HepG2 (cell line): ENCODE data around the gene C19orf73. TPM values are rescaled to one million over a fixed set of nuclear protein-coding genes. Genes with fewer than 3 reads are reported as not detected.

Source experiments
- ATAC-seq: fragments of 200-7000 bp; cut with Tn5 transposase; 3 replicates; pipeline ENCODE4 v1.9.1; 2020; ENCODE audit warnings: mild to moderate bottlenecking, moderate library complexity
- BruUV-seq: library from RNA; stranded (reverse); fragments of 400-500 nt; replicated peaks from 2 replicates; lab custom pipeline; 2021; lab: Mats Ljungman, UMichigan
- CTCF ChIA-PET: fragments of 300-600 bp; formaldehyde crosslinking; extraction: SDS; loops from one replicate; lab custom pipeline; 2021; ENCODE audit warnings: low total read pairs, inconsistent platforms, low intra/inter-chr PET ratio; lab: Yijun Ruan, JAX
- POLR2A ChIA-PET: fragments of 350-600 bp; sonication (Branson Sonifier 250); formaldehyde crosslinking; loops from one replicate; lab custom pipeline; 2020; ENCODE audit warnings: antibody characterized with exemption, inconsistent platforms; lab: Yijun Ruan, JAX
- DNase-seq: peaks from one replicate; pipeline ENCODE4 v3.0.0-alpha.2; 2015; ENCODE audit warnings: low spot score
- FAIRE-seq: peaks from 3 replicates; lab custom pipeline; 2011; peaks lifted over from hg19 to GRCh38; lab: Jason Lieb, UNC
- H2AFZ ChIP-seq: one replicate; pipeline ENCODE4 v1.6.1; 2011; ENCODE audit warnings: low read length, inconsistent platforms
- H3K27ac ChIP-seq: fragments of 300-600 bp; 3 replicates; pipeline ENCODE4 v1.8.0; 2011; ENCODE audit warnings: mixed run types, mild to moderate bottlenecking, mixed read lengths, low read length, inconsistent platforms; ENCODE audit not compliant: insufficient read depth; ENCODE audit errors: extremely low read length
- H3K27me3 ChIP-seq, 2 experiments: fragments of 200-600 bp in 1 of 2; 2 replicates in 1 of 2; 3 replicates in 1 of 2; pipeline versions ENCODE4 v1.6.0 to v1.8.0; 2011; ENCODE audit warnings: low read length in 2 of 2, mild to moderate bottlenecking in 2 of 2, moderate library complexity in 2 of 2, inconsistent platforms in 1 of 2; ENCODE audit not compliant: insufficient read depth in 2 of 2, control insufficient read depth in 1 of 2
- H3K36me3 ChIP-seq, 2 experiments: fragments of 200-600 bp in 1 of 2; replicated peaks in 1 of 2; 2 replicates in 1 of 2; 3 replicates in 1 of 2; pipeline versions ENCODE4 v1.5.1 to v1.8.0; 2011; ENCODE audit warnings: low read length in 2 of 2, inconsistent platforms in 1 of 2; ENCODE audit not compliant: insufficient read depth in 2 of 2, control insufficient read depth in 1 of 2
- H3K4me1 ChIP-seq: 2 replicates; pipeline ENCODE4 v1.5.1; 2012; ENCODE audit warnings: low read length, inconsistent platforms; ENCODE audit not compliant: insufficient read depth
- H3K4me2 ChIP-seq: 2 replicates; pipeline ENCODE4 v1.6.0; 2011; ENCODE audit warnings: low read depth, low read length, inconsistent platforms
- H3K4me3 ChIP-seq, 3 experiments: fragments of 200-600 bp in 1 of 3; sonication (generic), shearing (Covaris generic) in 1 of 3; replicated peaks in 1 of 3; 2 replicates each; pipeline ENCODE4 v1.5.1; 2011 to 2016; ENCODE audit warnings: low read length in 3 of 3, inconsistent platforms in 2 of 3, low read depth in 2 of 3, mild to moderate bottlenecking in 2 of 3, control low read depth in 1 of 3, mixed read lengths in 1 of 3; ENCODE audit not compliant: insufficient read depth in 1 of 3
- H3K79me2 ChIP-seq: one replicate; pipeline ENCODE4 v1.6.1; 2011; ENCODE audit warnings: low read length, inconsistent platforms; ENCODE audit not compliant: insufficient read depth
- H3K9ac ChIP-seq: 2 replicates; pipeline ENCODE4 v1.6.0; 2011; ENCODE audit warnings: mild to moderate bottlenecking, low read depth, low read length, inconsistent platforms; ENCODE audit not compliant: insufficient read depth
- H3K9me3 ChIP-seq: 2 replicates; pipeline ENCODE4 v1.5.1; 2012; ENCODE audit warnings: mild to moderate bottlenecking, low read length
- H4K20me1 ChIP-seq: 2 replicates; pipeline ENCODE4 v1.6.0; 2011; ENCODE audit warnings: inconsistent platforms, mild to moderate bottlenecking, low read length, moderate library complexity; ENCODE audit not compliant: insufficient read depth
- ATAD3A ChIP-seq: sonication (generic); formaldehyde crosslinking; IDR thresholded peaks from 2 replicates; pipeline ENCODE4 v1.4.0; 2020; ENCODE audit warnings: missing genetic modification reagents
- BORCS8-MEF2B ChIP-seq: sonication (generic); formaldehyde crosslinking; IDR thresholded peaks from 2 replicates; pipeline ENCODE4 v1.8.0; 2022; ENCODE audit warnings: mild to moderate bottlenecking, missing genetic modification reagents
- EEA1 ChIP-seq: sonication (generic); formaldehyde crosslinking; IDR thresholded peaks from 2 replicates; pipeline ENCODE4 v1.5.1; 2020; ENCODE audit warnings: mild to moderate bottlenecking, missing genetic modification reagents, borderline replicate concordance
- ELF1 ChIP-seq: sonication (generic); formaldehyde crosslinking; IDR thresholded peaks from 2 replicates; pipeline ENCODE4 v1.4.0; 2020; ENCODE audit warnings: missing genetic modification reagents
- GABPB1 ChIP-seq: IDR thresholded peaks from 2 replicates; pipeline ENCODE4 v1.6.1; 2016; ENCODE audit warnings: mild to moderate bottlenecking, missing genetic modification reagents, moderate library complexity, missing compliant biosample characterization
- MAFG ChIP-seq: sonication (generic); formaldehyde crosslinking; IDR thresholded peaks from 2 replicates; pipeline ENCODE4 v1.5.1; 2020; ENCODE audit warnings: mild to moderate bottlenecking, missing genetic modification reagents
- MTERF4 ChIP-seq: sonication (generic); formaldehyde crosslinking; IDR thresholded peaks from 2 replicates; pipeline ENCODE4 v1.8.0; 2023; ENCODE audit warnings: mild to moderate bottlenecking, missing genetic modification reagents
- PRDM4 ChIP-seq: sonication (generic); formaldehyde crosslinking; IDR thresholded peaks from 2 replicates; pipeline ENCODE4 v1.9.0; 2021; ENCODE audit warnings: missing genetic modification reagents, borderline replicate concordance
- ZMYM3 ChIP-seq: sonication (generic); formaldehyde crosslinking; IDR thresholded peaks from 2 replicates; pipeline ENCODE4 v1.5.1; 2020; ENCODE audit warnings: mild to moderate bottlenecking, missing genetic modification reagents
- ZNF274 ChIP-seq: sonication (generic); formaldehyde crosslinking; IDR thresholded peaks from 2 replicates; pipeline ENCODE4 v1.5.1; 2020; ENCODE audit warnings: mild to moderate bottlenecking, missing genetic modification reagents
- ZNF629 ChIP-seq: sonication (generic); formaldehyde crosslinking; conservative IDR thresholded peaks from 2 replicates; pipeline ENCODE4 v1.5.0; 2020; ENCODE audit warnings: missing genetic modification reagents
- WGBS: methylation state at CpG from one replicate; pipeline ENCODE4 v1.1.6; 2017; ENCODE audit warnings: low lambda C conversion rate; 5-methylcytosine and 5-hydroxymethylcytosine counted together
- in situ Hi-C: cut with HindIII; loops from 2 replicates; pipeline ENCODE4 v1.10.0; 2017; ENCODE audit warnings: low pct_unique_long_range_greater_than_20kb; ENCODE audit not compliant: extremely low pct_ligation_motif_present
- intact Hi-C: fragments of 100-400 bp; cut with micrococcal nuclease; formaldehyde crosslinking; loops from one replicate; pipeline ENCODE4 v1.10.0; 2022; ENCODE audit not compliant: unreplicated experiment
- polyA plus RNA-seq, 8 experiments: library from polyadenylated mRNA; depleted of rRNA in 3 of 8; stranded (reverse) in 7 of 8; unstranded in 1 of 8; fragments of >200 nt; fragmentation: Illumina TruSeq in 4 of 8; extraction: Trizol in 4 of 8; gene quantifications; 2 replicates each; pipeline versions ENCODE4 v1.2.1 to v1.2.3, GENCODE V29; 2011 to 2016; ENCODE audit warnings: low read depth in 4 of 8, missing spikeins in 1 of 8, mixed read lengths in 1 of 8; ENCODE audit not compliant: insufficient read depth in 1 of 8
- total RNA-seq, 5 experiments: library from RNA; depleted of rRNA; stranded (reverse); fragments of >200 nt; fragmentation: Illumina TruSeq; extraction: Trizol; gene quantifications; 2 replicates each; pipeline ENCODE4 v1.2.3, GENCODE V29; 2016; ENCODE audit warnings: low read depth in 1 of 5
- TF ChIP-seq, protein P1 (sequence below): sonication (generic); formaldehyde crosslinking; conservative IDR thresholded peaks from 2 replicates; pipeline ENCODE4 v1.8.0; 2022; ENCODE audit warnings: low read depth, missing genetic modification reagents
- TF ChIP-seq, protein P2 (sequence below): fragments of 450-650 bp; IDR thresholded peaks from 2 replicates; pipeline ENCODE4 v1.6.1; 2016
- TF ChIP-seq, protein P3 (sequence below): IDR thresholded peaks from 2 replicates; pipeline ENCODE4 v1.6.1; 2012; ENCODE audit warnings: inconsistent platforms

The C19orf73 gene
- total and polyA plus RNA-seq, 2 of the 13 experiments (the other 11 are each of a cell fraction or from before 2014, with no cell fraction given) = 1.4 to 1.5 TPM

- TF ChIP-seq, protein P1, sequence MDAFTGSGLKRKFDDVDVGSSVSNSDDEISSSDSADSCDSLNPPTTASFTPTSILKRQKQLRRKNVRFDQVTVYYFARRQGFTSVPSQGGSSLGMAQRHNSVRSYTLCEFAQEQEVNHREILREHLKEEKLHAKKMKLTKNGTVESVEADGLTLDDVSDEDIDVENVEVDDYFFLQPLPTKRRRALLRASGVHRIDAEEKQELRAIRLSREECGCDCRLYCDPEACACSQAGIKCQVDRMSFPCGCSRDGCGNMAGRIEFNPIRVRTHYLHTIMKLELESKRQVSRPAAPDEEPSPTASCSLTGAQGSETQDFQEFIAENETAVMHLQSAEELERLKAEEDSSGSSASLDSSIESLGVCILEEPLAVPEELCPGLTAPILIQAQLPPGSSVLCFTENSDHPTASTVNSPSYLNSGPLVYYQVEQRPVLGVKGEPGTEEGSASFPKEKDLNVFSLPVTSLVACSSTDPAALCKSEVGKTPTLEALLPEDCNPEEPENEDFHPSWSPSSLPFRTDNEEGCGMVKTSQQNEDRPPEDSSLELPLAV = no peak
- no peak for TF ChIP-seq PRDM4
- TF ChIP-seq, all 625 proteins: peak for 1
These were observed 33.2 kb upstream of the C19orf73 start (continued) for GRCh38 chr19:49152119-49152550.

GRCh38 chr19:49151267-49152118, 32.5 kb upstream of the C19orf73 start:
- peaks cover 64% of the 10 kb centered on the region for H3K4me1 ChIP-seq
- no peaks in the 10 kb centered on the region; a peak in 2 of 5 replicates for H3K27me3 ChIP-seq
- peak overlapping the region; percentile 94 for H3K4me2 ChIP-seq
- peak; percentile 5; the same call in 1 of the 3 replicates for ATAC-seq
- no peaks in the 10 kb centered on the region for H3K9me3 ChIP-seq
- WGBS = 51% methylated on average over 44 of the region's 45 CpGs
- POLR2A ChIA-PET = interaction anchor here (1.1 to 3.2 kb wide), 3 partner anchors 37 to 158 kb away, joined by 7 to 14 read pairs (median 10); partner anchors contain the start of genes GYS1, LIN7B and RUVBL2
- in situ Hi-C loops = loop anchor here (5.0 kb wide), 1 partner anchor 34 kb away; the partner anchor contains the start of genes C19orf73 and PPFIA3
- peak overlapping the region in 1 of 3 experiments; percentile 27; a peak in 1 of 6 replicates for H3K4me3 ChIP-seq
- no peak overlapping the region for H2AFZ ChIP-seq
- FAIRE-seq = no peak
- H3K27ac ChIP-seq = no peak overlapping the region
- H3K79me2 ChIP-seq = no peaks in the 10 kb centered on the region
- DNase-seq = no peak
- CTCF ChIA-PET = no interaction called here
- no peaks in the 10 kb centered on the region for H3K36me3 ChIP-seq
- no TSS peak for BruUV-seq
- H4K20me1 ChIP-seq = no peaks in the 10 kb centered on the region
- intact Hi-C loops = loop anchor here (10.0 kb wide), 1 partner anchor 53 kb away; no protein-coding TSS in a partner anchor
- no peak overlapping the region for H3K9ac ChIP-seq
- TF ChIP-seq, protein P2, sequence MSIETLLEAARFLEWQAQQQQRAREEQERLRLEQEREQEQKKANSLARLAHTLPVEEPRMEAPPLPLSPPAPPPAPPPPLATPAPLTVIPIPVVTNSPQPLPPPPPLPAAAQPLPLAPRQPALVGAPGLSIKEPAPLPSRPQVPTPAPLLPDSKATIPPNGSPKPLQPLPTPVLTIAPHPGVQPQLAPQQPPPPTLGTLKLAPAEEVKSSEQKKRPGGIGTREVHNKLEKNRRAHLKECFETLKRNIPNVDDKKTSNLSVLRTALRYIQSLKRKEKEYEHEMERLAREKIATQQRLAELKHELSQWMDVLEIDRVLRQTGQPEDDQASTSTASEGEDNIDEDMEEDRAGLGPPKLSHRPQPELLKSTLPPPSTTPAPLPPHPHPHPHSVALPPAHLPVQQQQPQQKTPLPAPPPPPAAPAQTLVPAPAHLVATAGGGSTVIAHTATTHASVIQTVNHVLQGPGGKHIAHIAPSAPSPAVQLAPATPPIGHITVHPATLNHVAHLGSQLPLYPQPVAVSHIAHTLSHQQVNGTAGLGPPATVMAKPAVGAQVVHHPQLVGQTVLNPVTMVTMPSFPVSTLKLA = peak; percentile 89
- no peak for TF ChIP-seq ATAD3A (CRISPR knock-in tag)
- 0 out of 2 replicates have a peak, but pooled peaks have one; percentile 27 for TF ChIP-seq ZNF274
- no peak for TF ChIP-seq EEA1
- peak; percentile 93 for TF ChIP-seq ZNF629
- peak; percentile 79 for TF ChIP-seq ZMYM3 (CRISPR knock-in tag)
- TF ChIP-seq GABPB1 (CRISPR knock-in tag) = peak; percentile 58; the same call in 1 of the 2 replicates
- peak; percentile 38 for TF ChIP-seq ELF1
- TF ChIP-seq MAFG = no peak
- TF ChIP-seq BORCS8-MEF2B (CRISPR knock-in tag) = peak; percentile 45; the same call in 1 of the 2 replicates
- TF ChIP-seq, protein P3, sequence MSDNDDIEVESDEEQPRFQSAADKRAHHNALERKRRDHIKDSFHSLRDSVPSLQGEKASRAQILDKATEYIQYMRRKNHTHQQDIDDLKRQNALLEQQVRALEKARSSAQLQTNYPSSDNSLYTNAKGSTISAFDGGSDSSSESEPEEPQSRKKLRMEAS = peak; percentile 96
- 0 out of 2 replicates have a peak, but pooled peaks have one; percentile 54 for TF ChIP-seq MTERF4
